HuH-7.5 (cell line): ENCODE results near the gene RUSF1.
"Not testable (repeated sequence)": the region's sequence is repeated elsewhere in the genome, so short reads cannot be mapped to it uniquely, and the experiment has no call there.

ENCODE experiments used
- DNase-seq: peaks from one replicate; pipeline ENCODE4 v3.0.0; 2011; ENCODE audit warnings: low spot score

Gene RUSF1

GRCh38 chr16:31517800-31518402, 9.7 kb upstream of the RUSF1 start:
- DNase-seq, result no peak

- DNase-seq, result no peak
Observed at GRCh38 chr16:31513884-31514283, 5.7 kb upstream of the RUSF1 start.

- DNase-seq, result no peak
Observed at GRCh38 chr16:31513126-31513525, 4.9 kb upstream of the RUSF1 start.

- DNase-seq, result no peak
Observed at GRCh38 chr16:31508706-31509195, 560 bp upstream of the RUSF1 start.

- no peak for DNase-seq
Observed at GRCh38 chr16:31507617-31507928, 618 bp downstream of the RUSF1 start.

GRCh38 chr16:31505483-31505882, 2.7 kb downstream of the RUSF1 start:
- DNase-seq, result no peak

- DNase-seq, result no peak
Observed at GRCh38 chr16:31504159-31504558, 4.0 kb downstream of the RUSF1 start.

GRCh38 chr16:31503555-31503954, 4.6 kb downstream of the RUSF1 start:
- not testable (repeated sequence) for DNase-seq

- DNase-seq, result no peak
Observed at GRCh38 chr16:31502981-31503380, 5.2 kb downstream of the RUSF1 start.

- DNase-seq, result no peak
Observed at GRCh38 chr16:31501966-31502348, 6.2 kb downstream of the RUSF1 start.

GRCh38 chr16:31501226-31501965, 6.8 kb downstream of the RUSF1 start:
- DNase-seq, result no peak

GRCh38 chr16:31499928-31500327, 8.3 kb downstream of the RUSF1 start:
- DNase-seq, result no peak

- no peak for DNase-seq
Observed at GRCh38 chr16:31498493-31498892, 9.7 kb downstream of the RUSF1 start.

GRCh38 chr16:31496670-31497069, 11.5 kb downstream of the RUSF1 start:
- no peak for DNase-seq

- DNase-seq, result no peak
Observed at GRCh38 chr16:31493506-31494125, 14.6 kb downstream of the RUSF1 start.

- DNase-seq, result no peak
Observed at GRCh38 chr16:31491778-31492418, 16.3 kb downstream of the RUSF1 start.

GRCh38 chr16:31489616-31490584, 18.3 kb downstream of the RUSF1 start:
- DNase-seq, result no peak

- DNase-seq, result no peak
Observed at GRCh38 chr16:31489298-31489564, 19.0 kb downstream of the RUSF1 start.

GRCh38 chr16:31488468-31489297, 19.5 kb downstream of the RUSF1 start:
- DNase-seq, result no peak

GRCh38 chr16:31487720-31488467, 20.3 kb downstream of the RUSF1 start:
- peak; percentile 83 for DNase-seq
